Measurements from ENCODE around the gene AARS2.

GRCh38 chr6:44301106-44301505, 12.0 kb downstream of the AARS2 start:
- TF ChIP-seq PRRX2 (CRISPR knock-in tag; IDR thresholded peaks at IDR 0.05) (no peak), IRF2 (CRISPR knock-in tag; IDR thresholded peaks at IDR 0.05; ENCODE audit: borderline replicate concordance, low read depth) (no peak), SMAD4 (CRISPR knock-in tag; IDR thresholded peaks at IDR 0.05) (no peak), ZNF423 (CRISPR knock-in tag; IDR thresholded peaks at IDR 0.05) (no peak), CTCF (IDR thresholded peaks at IDR 0.05) (no peak), NR1H2 (CRISPR knock-in tag; IDR thresholded peaks at IDR 0.05) (no peak)
